Type B pancreatic cell (in vitro differentiated cells): Measurements from ENCODE around the gene BUD13. TPM values are rescaled to one million over a fixed set of nuclear protein-coding genes. Genes with fewer than 3 reads are reported as not detected.

Source experiments
- DNase-seq: peaks from one replicate; pipeline ENCODE4 v3.0.0; 2021; ENCODE audit warnings: mixed read lengths; ENCODE audit not compliant: unreplicated experiment; ENCODE audit errors: extremely low spot score
- H3K27ac Mint-ChIP-seq: 2 replicates; pipeline ENCODE4 v1.8.0; 2021; ENCODE audit warnings: mild to moderate bottlenecking, mixed read lengths
- H3K27me3 Mint-ChIP-seq: 2 replicates; pipeline ENCODE4 v1.8.0; 2021; ENCODE audit warnings: mixed read lengths
- H3K36me3 Mint-ChIP-seq: 2 replicates; pipeline ENCODE4 v1.8.0; 2021; ENCODE audit warnings: mixed read lengths
- H3K4me1 Mint-ChIP-seq: one replicate; pipeline ENCODE4 v1.8.0; 2021; ENCODE audit warnings: mixed read lengths; ENCODE audit not compliant: unreplicated experiment
- H3K4me3 Mint-ChIP-seq: 2 replicates; pipeline ENCODE4 v1.8.0; 2021; ENCODE audit warnings: mild to moderate bottlenecking, mixed read lengths
- H3K9me3 Mint-ChIP-seq: 2 replicates; pipeline ENCODE4 v1.8.0; 2021; ENCODE audit warnings: mixed read lengths
- total RNA-seq: library from RNA; stranded (reverse); gene quantifications from 2 replicates; pipeline ENCODE4 v1.2.1, GENCODE V29; 2021; ENCODE audit warnings: low replicate concordance
- TF ChIP-seq, protein P1 (sequence below): fragments of 200-600 bp; sonication (generic); conservative IDR thresholded peaks from 2 replicates; pipeline ENCODE4 v1.5.0; 2021; ENCODE audit warnings: antibody characterized with exemption, mild to moderate bottlenecking

BUD13 gene
- total RNA-seq, 1 donor from 2014 or later = 23.8 TPM

DNA sequence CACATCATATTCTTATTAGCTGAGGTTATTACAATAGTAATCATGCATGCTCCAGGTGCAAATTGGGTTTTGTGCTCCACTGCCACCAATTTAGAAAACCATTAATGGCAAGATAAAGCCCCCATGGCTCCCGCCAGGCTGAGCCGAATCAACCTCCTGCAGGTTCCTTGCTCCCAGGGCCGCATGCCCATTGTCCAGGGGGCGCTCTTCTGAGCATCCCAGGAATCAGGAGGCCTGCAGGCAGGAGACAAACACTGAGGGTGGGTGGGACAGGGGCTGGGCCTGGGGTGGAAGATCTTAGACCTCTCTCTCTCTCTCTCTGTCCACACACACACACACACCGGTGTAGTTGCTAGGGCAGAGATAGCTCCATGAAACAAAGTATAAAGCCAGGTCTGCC, 57.4 kb downstream of the BUD13 start:
- TF ChIP-seq, protein P1, sequence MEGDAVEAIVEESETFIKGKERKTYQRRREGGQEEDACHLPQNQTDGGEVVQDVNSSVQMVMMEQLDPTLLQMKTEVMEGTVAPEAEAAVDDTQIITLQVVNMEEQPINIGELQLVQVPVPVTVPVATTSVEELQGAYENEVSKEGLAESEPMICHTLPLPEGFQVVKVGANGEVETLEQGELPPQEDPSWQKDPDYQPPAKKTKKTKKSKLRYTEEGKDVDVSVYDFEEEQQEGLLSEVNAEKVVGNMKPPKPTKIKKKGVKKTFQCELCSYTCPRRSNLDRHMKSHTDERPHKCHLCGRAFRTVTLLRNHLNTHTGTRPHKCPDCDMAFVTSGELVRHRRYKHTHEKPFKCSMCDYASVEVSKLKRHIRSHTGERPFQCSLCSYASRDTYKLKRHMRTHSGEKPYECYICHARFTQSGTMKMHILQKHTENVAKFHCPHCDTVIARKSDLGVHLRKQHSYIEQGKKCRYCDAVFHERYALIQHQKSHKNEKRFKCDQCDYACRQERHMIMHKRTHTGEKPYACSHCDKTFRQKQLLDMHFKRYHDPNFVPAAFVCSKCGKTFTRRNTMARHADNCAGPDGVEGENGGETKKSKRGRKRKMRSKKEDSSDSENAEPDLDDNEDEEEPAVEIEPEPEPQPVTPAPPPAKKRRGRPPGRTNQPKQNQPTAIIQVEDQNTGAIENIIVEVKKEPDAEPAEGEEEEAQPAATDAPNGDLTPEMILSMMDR = no peak
- Mint-ChIP-seq H3K4me1 (no peaks in the 10 kb centered on the region), H3K27ac (no peak overlapping the region), H3K27me3 (peaks cover 11% of the 10 kb centered on the region), H3K4me3 (no peak overlapping the region), H3K36me3 (no peaks in the 10 kb centered on the region), H3K9me3 (no peaks in the 10 kb centered on the region)
- no peak for DNase-seq

DNA sequence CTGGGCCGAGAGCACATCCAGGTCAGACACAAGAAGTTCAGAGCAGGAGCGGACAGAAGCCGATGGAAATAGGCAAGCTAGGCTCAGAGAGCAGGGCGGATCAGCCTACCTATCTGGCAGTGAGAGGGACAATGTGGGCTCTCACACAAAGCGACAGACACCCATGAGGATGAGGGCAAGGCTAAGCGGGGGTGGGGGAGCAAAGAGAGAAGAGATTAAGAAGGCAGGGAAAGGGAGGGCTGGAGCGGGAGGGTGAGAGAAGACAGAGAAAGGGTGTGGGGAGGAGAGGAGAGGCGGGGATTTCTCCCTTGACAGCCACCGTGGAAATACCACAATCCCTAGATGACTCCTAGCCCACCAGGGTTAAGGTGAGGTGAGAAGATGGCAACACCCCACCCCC, 57.9 kb downstream of the BUD13 start:
- Mint-ChIP-seq H3K4me3 (no peak overlapping the region), H3K27me3 (peaks cover 13% of the 10 kb centered on the region), H3K27ac (no peak overlapping the region), H3K36me3 (no peaks in the 10 kb centered on the region), H3K4me1 (peaks cover 2% of the 10 kb centered on the region), H3K9me3 (no peaks in the 10 kb centered on the region)
- TF ChIP-seq, protein P1 = no peak
- no peak for DNase-seq

GRCh38 chr11:116712428-116712827, 60.4 kb downstream of the BUD13 start:
- H3K36me3 Mint-ChIP-seq = no peaks in the 10 kb centered on the region
- DNase-seq = no peak
- no peak overlapping the region for H3K27ac Mint-ChIP-seq
- no peak overlapping the region for H3K4me3 Mint-ChIP-seq
- TF ChIP-seq, protein P1 = no peak
- peaks cover 4% of the 10 kb centered on the region for H3K4me1 Mint-ChIP-seq
- H3K27me3 Mint-ChIP-seq = peaks cover 21% of the 10 kb centered on the region
- no peaks in the 10 kb centered on the region for H3K9me3 Mint-ChIP-seq

- Mint-ChIP-seq H3K4me1 (peaks cover 4% of the 10 kb centered on the region), H3K4me3 (no peak overlapping the region), H3K27me3 (peaks cover 21% of the 10 kb centered on the region), H3K9me3 (no peaks in the 10 kb centered on the region), H3K36me3 (no peaks in the 10 kb centered on the region), H3K27ac (no peak overlapping the region)
- no peak for DNase-seq
- TF ChIP-seq, protein P1 = no peak
Measured at GRCh38 chr11:116710762-116711161, 62.0 kb downstream of the BUD13 start.

- Mint-ChIP-seq H3K4me1 (peaks cover 4% of the 10 kb centered on the region), H3K9me3 (no peaks in the 10 kb centered on the region), H3K27me3 (peaks cover 21% of the 10 kb centered on the region), H3K27ac (no peak overlapping the region), H3K36me3 (no peaks in the 10 kb centered on the region), H3K4me3 (no peak overlapping the region)
- DNase-seq = no peak
- TF ChIP-seq, protein P1 = no peak
Measured at GRCh38 chr11:116710001-116710674, 62.6 kb downstream of the BUD13 start.

DNA sequence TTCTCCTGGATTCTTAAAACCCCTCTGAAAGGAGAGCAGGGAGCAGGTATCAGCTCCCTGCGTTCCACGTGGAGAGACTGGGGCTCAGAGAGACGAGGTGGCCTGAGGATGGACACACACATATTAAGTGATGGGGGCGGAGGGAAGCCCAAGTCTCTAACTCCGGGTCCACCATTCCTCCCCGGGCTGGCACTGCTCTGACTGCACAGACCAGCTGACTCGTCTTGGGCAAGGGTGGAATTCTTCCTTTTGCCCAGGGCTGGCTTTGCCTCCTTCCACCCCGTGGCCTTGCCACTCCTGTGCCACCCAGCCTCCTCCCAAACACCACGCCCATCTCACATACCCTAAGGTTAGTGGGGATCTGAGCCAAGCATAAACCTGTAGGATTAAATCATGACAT, 65.0 kb downstream of the BUD13 start:
- H3K4me1 Mint-ChIP-seq = peaks cover 19% of the 10 kb centered on the region
- no peaks in the 10 kb centered on the region for H3K9me3 Mint-ChIP-seq
- H3K27me3 Mint-ChIP-seq = peaks cover 21% of the 10 kb centered on the region
- H3K4me3 Mint-ChIP-seq = no peak overlapping the region
- no peak overlapping the region for H3K27ac Mint-ChIP-seq
- H3K36me3 Mint-ChIP-seq = no peaks in the 10 kb centered on the region
- no peak for DNase-seq
- TF ChIP-seq, protein P1 = no peak
